HepG2 (cell line): Measurements from ENCODE around the gene WSB2. TPM values are rescaled to one million over a fixed set of nuclear protein-coding genes. Genes with fewer than 3 reads are reported as not detected.

Source experiments
- ATF7 ChIP-seq, 2 experiments: fragments of 450-650 bp in 1 of 2; sonication (generic) in 1 of 2; formaldehyde crosslinking in 1 of 2; IDR thresholded peaks; 2 replicates each; pipeline versions ENCODE4 v1.4.0 to v1.6.1; 2016 to 2020; ENCODE audit warnings: antibody characterized with exemption in 1 of 2, mild to moderate bottlenecking in 1 of 2, missing genetic modification reagents in 1 of 2
- CENPT ChIP-seq: sonication (generic); formaldehyde crosslinking; IDR thresholded peaks from 2 replicates; pipeline ENCODE4 v1.8.0; 2022; ENCODE audit warnings: low read depth, mild to moderate bottlenecking, moderate library complexity, missing genetic modification reagents
- ELF3 ChIP-seq: IDR thresholded peaks from 2 replicates; pipeline ENCODE4 v1.6.1; 2016; ENCODE audit warnings: missing genetic modification reagents, missing compliant biosample characterization
- FOXA1 ChIP-seq, 2 experiments: fragments of 450-650 bp in 1 of 2; sonication (generic) in 1 of 2; formaldehyde crosslinking in 1 of 2; IDR thresholded peaks; 2 replicates each; pipeline versions ENCODE4 v1.4.0 to v1.6.1; 2016 to 2020; ENCODE audit warnings: missing genetic modification reagents in 1 of 2
- HNF4A ChIP-seq: sonication (generic); formaldehyde crosslinking; IDR thresholded peaks from 2 replicates; pipeline ENCODE4 v1.4.0; 2020; ENCODE audit warnings: missing genetic modification reagents
- NCOA1 ChIP-seq: sonication (generic); formaldehyde crosslinking; IDR thresholded peaks from 2 replicates; pipeline ENCODE4 v1.9.0; 2021; ENCODE audit warnings: missing genetic modification reagents
- NCOA2 ChIP-seq: sonication (generic); formaldehyde crosslinking; IDR thresholded peaks from 2 replicates; pipeline ENCODE4 v1.8.0; 2022; ENCODE audit warnings: inconsistent platforms
- NR2F6 ChIP-seq, 2 experiments: IDR thresholded peaks; 2 replicates each; pipeline ENCODE4 v1.6.1; 2016; ENCODE audit warnings: antibody characterized with exemption in 1 of 2, mild to moderate bottlenecking in 1 of 2
- RXRB ChIP-seq: IDR thresholded peaks from 2 replicates; pipeline ENCODE4 v1.6.1; 2016; ENCODE audit warnings: borderline replicate concordance, missing genetic modification reagents, missing compliant biosample characterization
- TBX2 ChIP-seq: sonication (generic); formaldehyde crosslinking; IDR thresholded peaks from 2 replicates; pipeline ENCODE4 v1.5.0; 2020; ENCODE audit warnings: missing genetic modification reagents, mild to moderate bottlenecking, borderline replicate concordance
- ZBTB20 ChIP-seq: sonication (generic); formaldehyde crosslinking; IDR thresholded peaks from 2 replicates; pipeline ENCODE4 v1.8.1; 2023; ENCODE audit warnings: missing genetic modification reagents, low read depth, mild to moderate bottlenecking, borderline replicate concordance
- ZBTB37 ChIP-seq: sonication (generic); formaldehyde crosslinking; IDR thresholded peaks from 2 replicates; pipeline ENCODE4 v1.4.0; 2020; ENCODE audit warnings: mild to moderate bottlenecking, missing genetic modification reagents
- ZMYM2 ChIP-seq: sonication (generic); formaldehyde crosslinking; IDR thresholded peaks from 2 replicates; pipeline ENCODE4 v1.8.0; 2022; ENCODE audit warnings: mild to moderate bottlenecking, missing genetic modification reagents
- ZNF441 ChIP-seq: sonication (generic); formaldehyde crosslinking; IDR thresholded peaks from 2 replicates; pipeline ENCODE4 v1.7.0; 2021; ENCODE audit warnings: missing genetic modification reagents, borderline replicate concordance
- ZNF619 ChIP-seq: sonication (generic); formaldehyde crosslinking; IDR thresholded peaks from 2 replicates; pipeline ENCODE4 v1.4.0; 2020; ENCODE audit warnings: mild to moderate bottlenecking, missing genetic modification reagents
- polyA plus RNA-seq, 8 experiments: library from polyadenylated mRNA; depleted of rRNA in 3 of 8; stranded (reverse) in 7 of 8; unstranded in 1 of 8; fragments of >200 nt; fragmentation: Illumina TruSeq in 4 of 8; extraction: Trizol in 4 of 8; gene quantifications; 2 replicates each; pipeline versions ENCODE4 v1.2.1 to v1.2.3, GENCODE V29; 2011 to 2016; ENCODE audit warnings: low read depth in 4 of 8, missing spikeins in 1 of 8, mixed read lengths in 1 of 8; ENCODE audit not compliant: insufficient read depth in 1 of 8
- total RNA-seq, 5 experiments: library from RNA; depleted of rRNA; stranded (reverse); fragments of >200 nt; fragmentation: Illumina TruSeq; extraction: Trizol; gene quantifications; 2 replicates each; pipeline ENCODE4 v1.2.3, GENCODE V29; 2016; ENCODE audit warnings: low read depth in 1 of 5
- TF ChIP-seq, protein P1 (sequence below): IDR thresholded peaks from 2 replicates; pipeline ENCODE4 v1.6.1; 2016; ENCODE audit warnings: low read depth

Gene WSB2
- total and polyA plus RNA-seq, 2 of the 13 experiments (the other 11 are each of a cell fraction or from before 2014, with no cell fraction given), result 31.0 to 82.8 TPM

- no peak for TF ChIP-seq ATF7 (IDR thresholded peaks at IDR 0.05)
- TF ChIP-seq ATF7 (CRISPR knock-in tag; IDR thresholded peaks at IDR 0.05), result no peak
- peak; percentile 51 for TF ChIP-seq TBX2
- TF ChIP-seq CENPT (CRISPR knock-in tag), result no peak
- no peak for TF ChIP-seq FOXA1 (IDR thresholded peaks at IDR 0.05)
- peak; percentile 25; the same call in 1 of the 2 replicates for TF ChIP-seq FOXA1 (CRISPR knock-in tag; IDR thresholded peaks at IDR 0.05)
- peak; percentile 71; the same call in 1 of the 2 replicates for TF ChIP-seq ZBTB37
- peak; percentile 34; the same call in 1 of the 2 replicates for TF ChIP-seq NR2F6 (IDR thresholded peaks at IDR 0.05)
- peak; percentile 23; the same call in 1 of the 2 replicates for TF ChIP-seq NR2F6 (CRISPR knock-in tag; IDR thresholded peaks at IDR 0.05)
- peak; percentile 97; the same call in 1 of the 2 replicates for TF ChIP-seq ZBTB20 (CRISPR knock-in tag)
- TF ChIP-seq, protein P1, sequence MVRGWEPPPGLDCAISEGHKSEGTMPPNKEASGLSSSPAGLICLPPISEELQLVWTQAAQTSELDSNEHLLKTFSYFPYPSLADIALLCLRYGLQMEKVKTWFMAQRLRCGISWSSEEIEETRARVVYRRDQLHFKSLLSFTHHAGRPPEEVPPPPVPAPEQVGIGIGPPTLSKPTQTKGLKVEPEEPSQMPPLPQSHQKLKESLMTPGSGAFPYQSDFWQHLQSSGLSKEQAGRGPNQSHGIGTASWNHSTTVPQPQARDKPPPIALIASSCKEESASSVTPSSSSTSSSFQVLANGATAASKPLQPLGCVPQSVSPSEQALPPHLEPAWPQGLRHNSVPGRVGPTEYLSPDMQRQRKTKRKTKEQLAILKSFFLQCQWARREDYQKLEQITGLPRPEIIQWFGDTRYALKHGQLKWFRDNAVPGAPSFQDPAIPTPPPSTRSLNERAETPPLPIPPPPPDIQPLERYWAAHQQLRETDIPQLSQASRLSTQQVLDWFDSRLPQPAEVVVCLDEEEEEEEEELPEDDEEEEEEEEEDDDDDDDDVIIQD (CRISPR knock-in tag), result 0 out of 2 replicates have a peak, but pooled peaks have one; percentile 16
- peak; percentile 83 for TF ChIP-seq ZMYM2
- peak; percentile 47; the same call in 1 of the 2 replicates for TF ChIP-seq ELF3 (CRISPR knock-in tag)
- TF ChIP-seq NCOA2 (CRISPR knock-in tag), result peak; percentile 27; the same call in 1 of the 2 replicates
- peak; percentile 37; the same call in 1 of the 2 replicates for TF ChIP-seq RXRB (CRISPR knock-in tag)
- no peak for TF ChIP-seq ZNF441 (CRISPR knock-in tag)
- TF ChIP-seq NCOA1, result no peak
- no peak for TF ChIP-seq ZNF619 (CRISPR knock-in tag)
- TF ChIP-seq HNF4A (CRISPR knock-in tag), result peak; percentile 36
Observed at GRCh38 chr12:118055865-118056773, 4.9 kb downstream of the WSB2 start (continued).
